SH-SY5Y (cell line): ENCODE data around the gene ARSB.

Experiments used
- GATA2 ChIP-seq: IDR thresholded peaks from 2 replicates; pipeline ENCODE4 v1.6.1; 2011; ENCODE audit warnings: mild to moderate bottlenecking, low read depth, low read length
- GATA3 ChIP-seq: IDR thresholded peaks from 2 replicates; pipeline ENCODE4 v1.6.1; 2011; ENCODE audit warnings: low read depth, mild to moderate bottlenecking, low read length, moderate library complexity

The ARSB gene

GRCh38 chr5:78926252-78926651, 58.9 kb downstream of the ARSB start:
- TF ChIP-seq GATA2: no peak
- TF ChIP-seq GATA3: no peak

- TF ChIP-seq GATA3 (no peak), GATA2 (no peak)
These were observed 59.8 kb downstream of the ARSB start for GRCh38 chr5:78925129-78925876.

GRCh38 chr5:78923622-78923970, 61.5 kb downstream of the ARSB start:
- TF ChIP-seq GATA3 (no peak), GATA2 (no peak)

GRCh38 chr5:78922879-78923621, 62.1 kb downstream of the ARSB start:
- TF ChIP-seq GATA3: no peak
- TF ChIP-seq GATA2: no peak

- no peak for TF ChIP-seq GATA2
- no peak for TF ChIP-seq GATA3
These were observed 64.5 kb downstream of the ARSB start for GRCh38 chr5:78920604-78921003.

- TF ChIP-seq GATA2 (no peak), GATA3 (no peak)
These were observed 65.3 kb downstream of the ARSB start for GRCh38 chr5:78919796-78920195.

GRCh38 chr5:78916044-78916443, 69.1 kb downstream of the ARSB start:
- TF ChIP-seq GATA3 (no peak), GATA2 (no peak)

- TF ChIP-seq GATA2 (no peak), GATA3 (no peak)
These were observed 69.9 kb downstream of the ARSB start for GRCh38 chr5:78915170-78915569.

GRCh38 chr5:78912811-78913210, 72.3 kb downstream of the ARSB start:
- TF ChIP-seq GATA3 (no peak), GATA2 (no peak)

GRCh38 chr5:78912085-78912771, 72.9 kb downstream of the ARSB start:
- TF ChIP-seq GATA3 (0 out of 2 replicates have a peak, but pooled peaks have one; percentile 30), GATA2 (peak; percentile 51)

GRCh38 chr5:78908173-78909061, 76.7 kb downstream of the ARSB start:
- TF ChIP-seq GATA3 (no peak), GATA2 (no peak)

- no peak for TF ChIP-seq GATA3
These were observed 77.7 kb downstream of the ARSB start for GRCh38 chr5:78907255-78907891.

GRCh38 chr5:78905084-78905938, 79.8 kb downstream of the ARSB start:
- TF ChIP-seq GATA2 (no peak), GATA3 (no peak)
